GM18526 (cell line): ENCODE data around the gene ANKLE1.

ENCODE experiments used
- POLR2A ChIP-seq: IDR thresholded peaks from 3 replicates; pipeline ENCODE4 v1.6.1; 2011; ENCODE audit not compliant: insufficient read length; ENCODE audit errors: extremely low read depth

Gene ANKLE1

DNA sequence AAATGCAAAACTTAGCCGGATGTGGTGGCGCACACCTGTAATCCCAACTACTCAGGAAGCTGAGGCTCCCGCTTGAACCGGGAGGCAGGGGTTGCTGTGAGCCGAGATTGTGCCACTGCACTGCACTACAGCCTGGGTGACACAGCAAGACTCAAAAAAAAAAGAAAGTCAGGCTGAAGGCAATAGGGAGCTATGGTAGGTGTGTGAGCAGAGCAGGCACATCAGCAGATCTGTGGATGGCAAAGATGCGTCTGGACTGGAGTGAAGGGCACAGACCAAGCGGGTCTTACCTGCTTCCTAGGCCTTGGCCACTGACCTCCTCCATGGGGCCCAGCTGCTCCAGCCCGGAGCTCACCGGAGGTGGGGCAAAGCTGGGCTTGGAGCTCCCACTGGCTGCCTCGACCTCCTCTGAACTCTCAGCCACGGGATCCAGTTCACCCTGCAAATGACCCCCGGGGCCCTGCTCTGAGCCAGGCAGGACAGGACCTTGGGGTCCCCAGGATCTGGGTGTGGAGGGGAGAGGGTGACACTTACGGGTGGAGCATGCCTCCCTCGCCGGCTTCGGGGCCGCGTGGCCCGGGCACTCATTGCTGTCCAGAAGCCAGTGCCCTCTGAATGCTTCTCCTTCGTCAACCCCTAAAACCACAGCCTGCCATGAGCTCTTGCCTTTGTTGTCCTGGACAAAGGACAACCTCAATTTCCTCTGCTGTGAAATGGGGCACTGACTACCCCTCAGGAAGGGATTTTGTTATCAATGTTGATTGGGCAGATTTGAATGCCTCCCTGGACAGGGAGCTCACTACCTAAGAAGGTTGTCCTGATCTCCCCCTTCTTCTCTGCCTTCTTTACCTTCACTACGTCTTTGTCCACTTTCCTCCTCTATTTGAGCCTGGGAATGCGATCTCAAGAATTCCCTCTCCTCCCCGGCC lies 17.7 kb upstream of the ANKLE1 start:
- TF ChIP-seq POLR2A: no peak

DNA sequence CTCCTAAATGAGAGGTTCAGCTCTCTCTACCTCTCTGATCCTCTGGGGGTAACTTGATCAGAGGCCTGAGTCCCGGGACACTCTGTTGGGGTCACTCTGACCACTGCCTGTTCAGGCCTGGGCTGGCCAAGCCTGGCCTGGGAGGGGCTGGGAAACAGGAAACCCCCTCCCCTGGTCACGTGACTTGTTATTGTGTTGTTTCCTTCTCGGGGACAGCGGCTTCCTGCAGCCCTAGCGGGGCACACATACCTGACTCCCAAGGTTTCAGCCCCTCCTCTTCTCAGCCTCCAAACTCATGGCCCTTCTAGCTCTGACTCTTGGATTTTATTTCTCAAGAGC lies 17.1 kb upstream of the ANKLE1 start, which contains the start of gene USHBP1:
USHBP1 (minus strand) TSS at position 105 of the 339 bp plus-strand sequence. CDS start 446 bp downstream, outside the sequence.
- no peak for TF ChIP-seq POLR2A

DNA sequence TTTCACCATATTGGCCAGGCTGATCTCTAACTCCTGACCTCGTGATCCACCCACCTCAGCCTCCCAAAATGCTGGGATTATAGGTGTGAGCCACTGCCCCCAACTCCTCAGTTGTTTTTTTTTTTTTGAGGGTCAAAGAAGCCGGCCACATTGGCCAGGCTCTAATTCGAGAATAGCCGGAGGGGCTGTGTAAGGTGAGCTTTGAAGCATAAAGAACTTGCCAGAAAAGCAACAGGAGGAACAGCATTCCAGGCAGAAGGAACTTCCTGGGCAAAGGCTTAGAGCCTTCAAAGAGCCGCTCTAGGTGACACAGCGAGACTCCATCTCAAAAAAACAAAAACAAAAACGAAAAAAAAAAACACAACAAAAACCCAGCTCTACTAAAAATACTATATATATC lies 15.7 kb upstream of the ANKLE1 start:
- TF ChIP-seq POLR2A: no peak

DNA sequence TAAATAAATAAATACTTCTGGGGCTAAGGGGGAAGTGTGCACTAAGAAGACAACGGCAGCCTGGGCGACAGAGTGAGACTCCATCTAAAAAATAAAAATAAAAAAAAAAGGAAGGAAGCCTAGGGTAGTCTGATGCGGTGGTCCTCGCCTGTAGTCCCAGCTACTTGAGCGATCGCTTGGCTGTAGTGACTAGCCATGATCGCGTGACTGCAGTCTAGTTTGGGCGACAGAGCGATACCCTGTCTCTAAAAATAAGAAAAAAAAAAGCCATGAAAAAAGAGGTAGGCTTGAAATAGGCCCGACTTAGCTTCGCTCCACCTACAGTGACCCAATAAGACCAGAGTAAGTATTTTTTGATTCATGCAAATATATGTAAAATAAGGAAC lies 15.1 kb upstream of the ANKLE1 start:
- TF ChIP-seq POLR2A: peak; percentile 45

DNA sequence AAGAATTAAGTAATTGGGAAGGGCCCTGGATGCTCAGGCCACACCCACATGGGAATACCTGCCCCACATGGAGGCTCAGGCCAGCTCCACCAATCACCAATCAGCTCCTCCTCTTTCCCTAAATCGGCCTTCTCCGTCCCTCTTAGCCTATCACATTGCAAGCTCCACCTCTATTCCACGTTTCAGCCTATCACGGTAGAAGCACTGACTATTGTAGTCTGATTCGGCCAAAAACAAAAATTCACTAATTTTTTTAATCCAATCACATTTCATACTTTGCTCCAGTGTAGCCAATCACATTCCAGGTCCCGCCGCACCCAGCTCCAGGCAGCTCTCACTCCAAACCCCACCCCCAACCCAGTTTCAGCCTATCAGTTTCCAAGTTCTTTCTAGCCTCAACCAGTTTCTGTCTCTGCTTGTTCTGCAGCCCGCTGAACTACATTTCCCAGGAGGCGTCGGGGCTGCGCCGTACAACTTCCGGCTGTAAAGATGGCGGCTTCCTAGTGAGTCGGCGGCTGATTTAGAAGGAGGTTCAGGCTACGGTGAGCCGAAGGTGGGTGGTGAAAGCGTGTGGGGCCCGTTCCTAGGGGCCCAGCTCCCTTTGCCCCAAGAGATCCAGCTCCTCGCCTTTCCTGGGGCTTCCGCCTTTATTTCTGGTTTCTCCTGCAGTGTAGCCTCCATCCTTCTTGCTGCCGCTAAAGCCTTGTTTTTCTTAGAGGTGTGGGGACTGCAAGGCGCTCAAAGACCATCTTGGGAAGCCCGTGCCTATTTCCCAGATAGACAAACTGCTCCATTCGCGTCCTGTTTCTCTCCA lies 14.5 kb upstream of the ANKLE1 start, which contains the start of gene BABAM1:
BABAM1 (plus strand) TSS at position 469 of the 814 bp plus-strand sequence. CDS start 1,364 bp downstream, outside the sequence.
- TF ChIP-seq POLR2A: peak; percentile 77

DNA sequence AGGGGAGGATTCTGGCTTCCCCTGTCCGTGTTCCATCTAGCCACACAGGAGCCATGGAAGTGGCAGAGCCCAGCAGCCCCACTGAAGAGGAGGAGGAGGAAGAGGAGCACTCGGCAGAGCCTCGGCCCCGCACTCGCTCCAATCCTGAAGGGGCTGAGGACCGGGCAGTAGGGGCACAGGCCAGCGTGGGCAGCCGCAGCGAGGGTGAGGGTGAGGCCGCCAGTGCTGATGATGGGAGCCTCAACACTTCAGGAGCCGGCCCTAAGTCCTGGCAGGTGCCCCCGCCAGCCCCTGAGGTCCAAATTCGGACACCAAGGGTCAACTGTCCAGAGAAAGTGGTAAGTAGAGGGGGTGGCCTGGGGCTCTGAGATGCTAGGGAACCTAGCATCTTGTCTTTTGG lies 12.9 kb upstream of the ANKLE1 start:
- no peak for TF ChIP-seq POLR2A

DNA sequence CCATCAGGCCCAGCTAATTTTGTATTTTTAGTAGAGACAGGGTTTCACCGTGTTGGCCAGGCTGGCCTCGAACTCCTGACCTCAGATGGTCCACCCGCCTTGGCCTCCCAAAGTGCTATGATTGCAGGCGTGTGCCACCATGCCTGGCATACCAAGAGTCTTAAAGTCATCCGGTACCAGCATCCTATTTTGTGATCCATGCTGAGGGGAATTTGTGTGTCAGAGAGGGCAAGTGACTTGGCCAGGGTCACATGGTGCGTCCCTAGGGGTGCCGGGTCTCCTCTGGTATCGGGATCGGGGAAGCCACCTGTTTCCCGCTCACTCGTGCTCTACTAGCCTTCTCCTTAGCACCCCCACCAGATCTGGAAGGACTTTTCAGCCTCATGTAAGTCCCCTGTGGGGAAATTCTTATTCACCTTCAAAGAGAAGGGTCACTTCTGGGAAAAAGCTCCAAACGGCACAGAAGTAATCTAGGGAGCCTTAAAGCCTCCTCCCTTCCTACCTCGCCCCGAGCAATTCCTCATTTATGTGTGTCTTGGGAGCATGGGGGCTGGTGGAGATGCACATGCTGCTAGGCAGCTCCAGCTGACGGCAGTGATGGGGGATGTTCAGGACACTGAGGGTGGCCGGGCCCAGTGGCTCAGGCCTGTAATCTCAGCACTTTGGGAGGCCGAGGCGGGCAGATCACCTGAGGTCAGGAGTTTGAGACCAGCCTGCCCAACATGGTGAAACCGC lies 6.1 kb upstream of the ANKLE1 start:
- TF ChIP-seq POLR2A: no peak

DNA sequence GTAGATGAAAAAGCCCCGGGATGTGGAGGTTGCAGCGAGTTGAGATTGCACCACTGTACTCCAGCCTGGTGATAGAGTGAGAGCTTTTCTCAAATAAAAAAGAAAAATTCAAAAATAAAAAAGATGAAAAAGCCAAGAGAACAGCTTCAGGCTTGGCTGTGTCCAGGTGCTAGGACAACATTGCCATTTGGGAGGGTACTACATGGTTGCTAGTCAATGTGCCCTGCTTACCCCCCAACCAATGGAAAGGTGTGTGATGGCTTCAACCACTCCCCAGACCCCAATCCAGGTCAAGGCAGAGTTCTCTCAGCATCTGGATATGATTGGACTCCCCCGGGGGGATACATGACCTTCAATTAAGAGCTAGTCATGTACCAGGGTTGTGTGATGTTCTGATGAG lies 2.3 kb upstream of the ANKLE1 start:
- no peak for TF ChIP-seq POLR2A

DNA sequence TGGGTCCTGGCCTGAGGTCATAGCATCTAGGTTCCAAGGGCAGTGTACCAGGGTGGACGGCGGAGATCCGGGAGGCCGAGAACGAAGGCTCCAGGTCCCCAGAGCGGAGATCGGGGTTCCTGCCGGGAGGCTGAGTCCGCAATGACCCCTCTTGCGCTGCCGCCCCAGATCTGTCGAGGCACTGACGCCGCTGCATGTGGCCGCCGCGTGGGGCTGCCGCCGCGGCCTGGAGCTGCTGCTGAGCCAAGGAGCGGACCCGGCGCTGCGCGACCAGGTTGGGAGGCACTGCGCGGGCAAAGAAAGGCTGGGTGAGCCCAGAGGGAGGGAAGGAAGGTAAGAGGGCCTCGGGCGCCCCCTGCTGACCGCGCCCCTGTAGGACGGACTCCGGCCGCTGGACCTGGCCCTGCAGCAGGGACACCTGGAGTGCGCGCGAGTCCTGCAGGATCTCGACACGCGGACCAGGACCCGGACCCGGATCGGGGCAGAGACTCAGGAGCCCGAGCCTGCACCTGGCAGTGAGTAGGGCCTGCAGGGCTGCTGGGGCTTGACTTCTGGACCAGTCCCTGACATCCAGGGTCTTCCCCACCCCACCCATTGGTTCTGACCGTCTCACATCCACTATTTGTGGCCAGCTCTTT lies 906 bp downstream of the ANKLE1 start:
- peak; percentile 31 for TF ChIP-seq POLR2A

DNA sequence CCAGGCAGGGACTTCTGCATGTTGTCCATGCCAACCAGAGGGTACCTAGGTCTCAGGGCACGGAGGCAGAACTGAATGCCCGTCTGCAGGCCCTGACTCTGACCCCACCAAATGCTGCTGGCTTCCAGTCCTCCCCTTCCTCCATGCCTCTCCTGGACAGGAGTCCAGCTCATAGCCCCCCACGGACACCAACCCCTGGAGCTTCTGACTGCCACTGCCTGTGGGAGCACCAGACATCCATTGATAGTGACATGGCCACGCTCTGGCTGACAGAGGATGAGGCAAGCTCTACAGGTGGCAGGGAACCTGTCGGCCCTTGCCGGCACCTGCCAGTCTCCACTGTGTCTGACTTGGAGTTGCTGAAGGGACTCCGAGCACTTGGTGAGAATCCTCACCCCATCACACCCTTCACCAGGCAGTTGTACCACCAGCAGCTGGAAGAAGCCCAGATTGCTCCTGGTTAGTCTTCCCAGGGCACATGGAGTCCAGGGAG lies 1.8 kb downstream of the ANKLE1 start:
- TF ChIP-seq POLR2A: no peak

DNA sequence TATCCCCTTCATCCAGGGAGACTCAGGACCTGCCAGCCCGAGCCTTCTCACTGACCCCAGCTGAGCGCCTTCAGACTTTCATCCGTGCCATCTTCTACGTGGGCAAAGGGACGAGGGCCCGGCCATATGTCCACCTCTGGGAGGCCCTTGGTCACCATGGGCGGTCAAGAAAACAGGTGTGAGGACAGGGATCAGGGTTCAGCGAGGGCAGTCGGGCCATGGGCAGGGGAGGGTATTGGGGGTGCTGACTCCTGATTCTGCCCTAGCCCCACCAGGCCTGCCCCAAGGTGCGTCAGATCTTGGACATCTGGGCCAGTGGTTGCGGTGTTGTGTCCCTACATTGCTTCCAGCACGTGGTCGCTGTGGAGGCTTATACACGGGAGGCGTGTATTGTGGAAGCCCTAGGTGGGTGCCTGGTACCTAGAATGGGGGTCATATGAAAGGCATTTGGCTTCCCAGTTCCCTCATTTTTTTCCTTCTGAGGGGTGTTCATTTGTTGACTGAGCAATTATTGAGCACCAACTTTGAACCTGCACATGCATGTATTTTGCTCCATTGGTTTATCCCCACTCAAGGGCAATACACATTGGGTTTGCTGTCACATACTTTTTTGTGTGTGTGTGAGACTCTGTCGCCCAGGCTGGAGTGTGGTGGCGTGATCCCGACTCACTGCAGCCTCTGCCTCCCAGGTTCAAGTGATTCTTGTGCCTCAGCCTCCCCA lies 3.9 kb downstream of the ANKLE1 start:
- TF ChIP-seq POLR2A: no peak

DNA sequence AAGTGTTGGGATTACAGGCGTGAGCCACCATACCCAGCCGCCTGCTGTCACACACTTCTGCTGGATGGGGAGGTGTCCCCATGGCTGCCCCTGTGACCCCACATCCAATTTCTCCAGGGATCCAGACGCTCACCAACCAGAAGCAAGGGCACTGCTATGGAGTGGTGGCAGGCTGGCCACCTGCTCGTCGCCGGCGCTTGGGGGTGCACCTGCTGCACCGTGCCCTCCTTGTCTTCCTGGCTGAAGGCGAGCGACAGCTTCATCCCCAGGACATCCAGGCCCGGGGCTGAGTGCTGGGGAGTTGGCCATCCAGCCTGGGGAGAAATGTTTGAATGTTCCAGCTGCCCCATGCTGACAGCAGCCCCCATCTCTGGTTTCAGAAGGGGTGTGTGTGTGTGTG lies 4.6 kb downstream of the ANKLE1 start:
- no peak for TF ChIP-seq POLR2A

DNA sequence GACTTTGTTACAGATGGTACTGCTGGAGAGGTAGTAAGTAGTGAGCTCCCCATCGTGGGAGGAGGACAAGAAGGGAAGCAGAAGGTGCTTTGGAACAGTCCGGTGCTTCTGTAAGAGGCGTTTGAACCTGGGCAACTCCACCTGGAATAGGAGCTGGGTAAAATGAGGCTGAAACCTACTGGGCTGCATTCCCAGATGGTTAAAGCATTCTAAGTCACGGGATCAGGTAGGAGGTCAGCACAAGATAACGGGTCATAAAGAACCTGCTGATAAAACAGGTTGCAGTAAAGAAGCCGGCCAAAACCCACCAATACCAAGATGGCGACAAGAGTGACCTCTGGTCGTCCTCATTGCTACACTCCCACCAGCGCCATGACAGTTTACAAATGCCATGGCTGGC lies 5.1 kb downstream of the ANKLE1 start:
- no peak for TF ChIP-seq POLR2A

DNA sequence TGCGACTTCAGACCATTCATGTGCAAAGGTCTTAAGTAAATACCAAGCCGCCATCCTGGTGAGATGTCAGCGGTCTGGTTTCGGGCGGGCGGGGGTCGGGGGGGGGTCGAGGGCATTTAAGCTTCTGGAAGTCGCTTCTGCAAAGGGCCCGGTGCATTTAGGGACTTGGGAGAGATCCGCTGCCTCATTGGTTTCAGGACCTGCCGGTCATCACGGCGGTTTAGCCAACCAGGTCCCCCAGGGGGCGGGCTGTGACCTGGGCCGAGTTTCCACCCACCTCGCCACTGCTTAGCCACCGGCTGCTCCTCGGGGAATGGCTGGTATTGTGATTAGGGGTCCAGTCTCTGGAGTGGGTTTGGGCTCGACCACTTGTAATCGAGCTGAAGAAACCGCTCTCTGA lies 7.8 kb downstream of the ANKLE1 start:
- TF ChIP-seq POLR2A: no peak

DNA sequence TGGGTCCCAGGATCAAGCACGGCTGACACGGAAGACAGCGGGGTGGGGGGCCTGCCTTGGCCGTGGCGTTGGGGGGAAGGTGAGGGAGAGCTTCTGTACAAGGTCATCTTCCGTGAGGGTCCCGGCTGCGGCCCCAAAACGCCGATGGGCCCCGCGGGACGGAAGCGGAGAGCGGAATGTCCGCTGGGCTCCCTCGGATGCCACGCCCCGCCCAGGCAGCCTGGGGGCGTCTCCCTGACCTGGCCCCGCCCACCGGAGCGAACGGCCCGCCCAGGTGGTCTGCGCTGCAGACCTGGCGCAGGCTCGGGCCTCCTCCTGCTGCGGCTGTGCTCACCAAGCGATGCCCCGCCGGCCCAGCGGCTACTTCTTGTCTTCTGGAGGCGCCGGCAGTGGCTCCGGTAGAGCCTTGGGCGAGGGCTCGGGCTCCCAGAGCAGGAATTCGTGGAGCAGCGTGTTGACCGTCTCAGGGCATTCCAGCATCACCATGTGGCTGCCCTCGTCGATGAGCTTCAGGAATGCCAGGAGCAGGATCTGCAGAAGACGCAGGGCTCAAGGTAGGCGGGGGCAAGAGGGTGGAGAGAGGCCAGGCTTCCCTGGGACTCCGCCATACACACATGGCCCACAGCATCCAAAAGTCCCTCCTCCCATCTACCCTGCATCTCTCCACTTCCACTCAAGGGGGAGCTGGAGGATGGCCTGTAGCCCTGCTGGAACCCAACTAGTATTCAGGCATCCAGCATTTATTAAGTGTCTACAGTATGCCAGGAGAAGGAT lies 10.8 kb downstream of the ANKLE1 start:
- peak; percentile 59 for TF ChIP-seq POLR2A
